Measurements from ENCODE around the gene RBM33.

GRCh38 chr7:155635817-155636216 lies 8.6 kb upstream of the RBM33 start:
- TF ChIP-seq TARDBP (IDR thresholded peaks at IDR 0.05): no peak
- TF ChIP-seq HDGF (IDR thresholded peaks at IDR 0.05; ENCODE audit: borderline replicate concordance): no peak
- no peak for TF ChIP-seq FOXA1 (IDR thresholded peaks at IDR 0.05)
- no peak for TF ChIP-seq BHLHE40 (IDR thresholded peaks at IDR 0.05; ENCODE audit: borderline replicate concordance)
- no peak for TF ChIP-seq PKNOX1 (IDR thresholded peaks at IDR 0.05)
- TF ChIP-seq CTBP1 (IDR thresholded peaks at IDR 0.05; ENCODE audit: borderline replicate concordance): no peak
